ENCODE data around the gene TNPO3.

Gene TNPO3

DNA sequence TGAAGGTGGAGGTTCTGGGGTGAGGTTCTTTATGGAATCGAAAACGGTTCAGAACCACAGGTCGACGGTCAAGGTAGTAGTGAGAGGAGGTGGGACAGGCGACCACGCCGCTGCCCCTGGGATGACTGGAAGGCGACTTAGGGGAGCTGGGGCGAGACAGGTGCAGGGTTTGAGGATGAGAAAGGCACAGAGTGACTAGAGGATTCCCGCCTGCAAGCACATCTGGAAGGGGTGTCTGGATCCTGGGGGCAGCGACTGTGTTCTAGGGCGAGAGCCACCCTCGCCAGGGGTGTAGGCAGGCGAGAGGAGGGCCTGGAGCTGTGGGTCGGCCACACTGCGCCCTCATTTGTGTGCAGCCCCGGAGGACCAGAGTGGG, 117.7 kb downstream of the TNPO3 start:
- no peak for DNase-seq

DNA sequence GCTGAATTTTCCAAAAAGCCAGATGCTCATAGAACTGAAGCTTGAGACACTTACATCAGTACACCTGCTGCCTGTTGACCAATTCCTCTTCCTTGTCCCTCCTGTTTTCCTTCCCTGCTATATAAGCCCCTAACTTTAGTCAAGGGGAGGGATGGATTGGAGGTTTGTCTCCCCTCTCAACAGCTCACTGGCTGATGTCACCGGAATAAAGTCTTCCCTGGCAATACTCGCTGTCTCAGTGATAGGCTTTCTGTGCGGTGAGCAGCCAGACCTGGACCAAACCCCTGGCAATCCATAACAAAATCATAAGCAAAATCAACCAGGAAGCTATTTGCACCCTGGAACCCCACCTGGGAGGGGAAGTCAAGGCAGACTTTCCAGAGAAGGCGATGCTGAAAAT, 118.1 kb downstream of the TNPO3 start:
- no peak for DNase-seq

- DNase-seq = no peak
These were observed 119.6 kb downstream of the TNPO3 start for GRCh38 chr7:128935342-128935730.

DNA sequence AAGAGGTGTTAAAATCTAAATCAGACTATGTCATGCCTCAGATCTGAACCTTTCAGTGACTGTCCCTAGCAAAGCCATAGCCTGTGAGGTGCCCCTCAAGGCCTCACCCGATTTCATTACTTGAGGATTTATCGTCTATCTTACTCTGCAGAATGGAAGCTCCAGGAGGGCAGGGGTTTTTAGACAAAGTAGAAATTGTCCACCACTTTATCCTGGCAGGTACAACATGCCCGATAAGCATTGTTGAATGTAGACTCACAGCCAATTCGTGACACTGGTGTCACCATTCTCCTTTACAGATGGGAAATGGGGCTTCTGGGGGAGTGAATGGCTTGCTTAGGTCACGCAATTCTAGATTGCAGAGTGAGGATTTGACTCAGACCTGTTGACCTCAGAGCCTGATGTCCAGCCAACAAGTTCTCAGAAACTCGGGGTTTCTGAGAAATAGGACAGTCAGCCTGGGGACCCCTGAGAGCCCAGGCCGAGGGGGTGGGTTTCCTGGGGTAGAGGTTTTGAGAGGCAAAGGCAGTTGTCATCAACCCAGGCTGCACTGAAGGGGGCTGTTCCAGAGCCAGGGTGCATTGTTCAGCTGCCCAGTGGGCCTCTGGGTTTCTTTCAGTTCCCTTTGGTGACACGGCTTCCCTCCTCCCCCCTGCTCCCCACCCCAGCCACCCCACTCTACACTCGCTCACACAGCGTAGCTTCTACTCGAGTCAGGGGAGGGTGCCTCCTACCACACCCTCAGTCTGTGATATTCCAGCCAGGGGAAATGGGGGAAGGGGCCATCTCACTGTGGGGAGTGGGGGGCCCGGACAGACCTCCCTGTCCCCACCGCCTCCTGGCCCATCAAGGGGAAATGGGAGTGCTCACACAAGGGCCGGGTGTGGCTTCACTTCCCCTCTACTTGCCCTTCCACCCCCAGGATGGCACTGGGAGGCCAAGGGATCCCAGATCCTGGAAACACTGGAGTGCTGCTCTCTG, 120.3 kb downstream of the TNPO3 start:
- no peak for DNase-seq

DNA sequence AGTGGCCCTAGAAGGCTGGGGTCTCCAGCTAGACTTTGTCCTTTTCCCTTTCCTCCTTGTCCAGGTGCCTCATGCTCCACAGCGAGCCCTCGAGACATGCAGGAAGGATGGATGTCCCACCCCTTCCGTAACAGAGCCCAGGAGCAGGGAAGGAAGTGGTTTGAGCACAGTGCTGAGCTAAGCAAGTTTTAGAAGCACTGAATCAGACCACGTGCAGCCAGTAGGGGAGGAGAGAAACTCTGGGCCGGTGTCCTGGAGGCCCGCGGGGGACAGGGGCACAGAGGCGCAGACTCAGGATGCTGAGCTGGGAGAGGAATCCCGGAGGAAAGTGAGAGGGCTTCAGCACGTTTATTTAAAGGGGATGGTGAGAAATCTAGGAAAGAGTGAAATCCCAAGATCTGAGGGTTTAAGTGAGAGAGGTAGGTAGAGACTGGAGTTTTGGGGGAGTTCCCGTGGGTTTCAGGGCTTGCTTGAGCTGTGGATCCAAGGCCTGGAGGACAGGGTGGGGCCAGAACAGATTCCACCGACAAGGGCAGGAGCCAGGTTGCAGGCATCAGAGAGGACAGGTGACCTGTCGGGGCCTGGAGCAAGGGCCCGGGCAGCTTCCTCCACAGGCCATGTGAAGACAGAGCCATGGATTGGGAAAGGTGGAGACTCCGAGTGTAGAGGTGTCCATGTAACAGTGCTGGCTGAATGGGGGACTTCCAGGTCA, 121.6 kb downstream of the TNPO3 start:
- DNase-seq = peak; percentile 77

- DNase-seq = no peak
These were observed 122.1 kb downstream of the TNPO3 start for GRCh38 chr7:128932862-128933179.

GRCh38 chr7:128931965-128932861, 122.7 kb downstream of the TNPO3 start:
- DNase-seq = no peak

DNA sequence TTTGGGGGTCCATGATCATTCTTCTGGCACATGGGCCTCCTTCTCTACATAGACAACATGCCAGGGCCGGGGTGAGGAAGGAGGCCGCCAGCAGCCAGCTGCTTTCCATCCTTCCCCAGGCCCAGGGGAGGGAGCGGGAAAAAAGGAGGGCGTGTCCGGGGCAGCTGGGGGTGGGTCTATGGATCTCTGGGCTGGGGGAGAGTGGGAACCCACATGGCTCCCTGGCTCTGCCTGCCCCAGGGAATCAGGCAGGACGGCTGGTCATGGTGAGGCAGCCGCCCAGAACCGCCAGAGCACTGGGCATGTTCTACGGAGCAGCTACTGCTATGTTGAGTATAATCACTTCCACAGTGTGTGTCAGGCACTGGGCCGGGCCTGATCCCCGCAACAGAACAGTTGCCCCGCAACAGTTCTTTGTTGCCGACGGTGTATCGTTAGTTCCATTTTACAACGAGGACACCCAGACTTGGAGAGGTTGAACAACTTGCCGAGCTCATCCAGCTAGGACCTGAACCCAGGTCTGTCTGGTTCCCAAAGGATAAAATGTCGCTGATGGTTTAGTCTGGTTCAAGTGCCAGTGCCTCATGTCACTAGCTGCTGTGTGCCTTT, 123.6 kb downstream of the TNPO3 start:
- DNase-seq = no peak

DNA sequence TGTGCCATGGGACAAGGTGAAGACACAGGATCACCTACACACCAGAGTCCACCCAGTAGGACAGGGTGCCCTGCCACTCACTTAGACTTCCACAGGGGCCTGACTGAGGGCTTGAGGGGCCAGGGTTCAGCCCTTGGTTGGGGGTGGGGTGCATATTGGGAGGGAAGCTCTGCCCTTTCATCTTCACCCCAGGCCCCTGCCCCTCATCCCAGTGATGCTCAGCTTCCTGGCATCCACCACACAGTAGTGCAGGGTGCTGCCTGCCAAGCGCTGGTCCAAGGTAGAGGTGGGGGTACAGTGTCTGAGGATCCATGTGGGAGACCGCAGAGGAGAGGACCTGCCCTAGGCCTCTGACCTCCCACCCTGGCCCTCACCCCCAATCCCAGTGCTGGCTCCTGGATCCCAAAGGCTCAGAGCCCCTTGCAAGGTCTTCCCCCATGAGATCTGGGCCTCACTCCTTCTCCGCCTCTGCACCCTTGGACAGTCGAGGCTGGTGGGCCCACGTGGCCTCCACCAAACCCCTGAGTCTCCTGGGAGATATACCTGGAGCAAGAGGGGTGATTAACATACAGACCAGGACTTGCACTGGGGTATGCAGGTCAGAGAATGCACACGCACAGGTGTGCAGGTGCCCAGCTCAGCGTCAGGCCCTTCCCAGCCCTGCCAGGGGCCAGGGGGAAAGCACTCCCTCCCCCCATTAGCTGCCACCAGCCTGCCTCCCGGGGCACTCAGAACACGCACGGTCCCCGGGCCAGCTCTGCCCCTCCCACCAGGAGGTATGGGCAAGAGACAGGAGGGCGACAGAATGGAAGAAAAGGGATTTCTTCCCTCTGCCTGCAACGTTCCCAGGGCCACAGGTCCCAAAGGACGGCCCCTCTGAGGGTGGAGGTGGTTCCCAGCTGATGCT, 125.8 kb downstream of the TNPO3 start:
- no peak for DNase-seq

GRCh38 chr7:128928159-128928813, 126.6 kb downstream of the TNPO3 start:
- no peak for DNase-seq

- DNase-seq = no peak
These were observed 130.0 kb downstream of the TNPO3 start for GRCh38 chr7:128924707-128925588.

DNA sequence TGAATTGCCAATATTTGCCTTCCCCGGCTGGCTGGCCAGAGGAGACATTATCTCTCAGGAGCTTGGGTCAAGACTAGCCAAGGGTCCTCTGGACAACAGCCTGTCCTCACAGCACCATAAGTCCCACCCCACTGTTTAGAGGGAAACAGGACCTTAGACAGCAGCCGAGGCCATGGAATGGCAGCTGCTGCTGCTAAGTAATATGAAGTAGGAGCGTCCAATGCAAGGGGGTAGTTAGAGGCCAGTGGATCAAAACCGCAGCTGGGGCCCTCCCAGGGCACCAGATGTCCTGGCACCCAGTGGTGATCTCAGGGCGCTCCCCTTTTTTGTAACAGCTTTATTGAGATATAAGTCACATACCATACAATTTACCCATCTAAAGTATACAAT, 131.5 kb downstream of the TNPO3 start:
- DNase-seq = no peak

- DNase-seq = no peak
These were observed 132.2 kb downstream of the TNPO3 start for GRCh38 chr7:128922496-128923410.

GRCh38 chr7:128921866-128922440, 133.0 kb downstream of the TNPO3 start:
- no peak for DNase-seq

- DNase-seq = no peak
These were observed 133.9 kb downstream of the TNPO3 start for GRCh38 chr7:128920913-128921582.

DNA sequence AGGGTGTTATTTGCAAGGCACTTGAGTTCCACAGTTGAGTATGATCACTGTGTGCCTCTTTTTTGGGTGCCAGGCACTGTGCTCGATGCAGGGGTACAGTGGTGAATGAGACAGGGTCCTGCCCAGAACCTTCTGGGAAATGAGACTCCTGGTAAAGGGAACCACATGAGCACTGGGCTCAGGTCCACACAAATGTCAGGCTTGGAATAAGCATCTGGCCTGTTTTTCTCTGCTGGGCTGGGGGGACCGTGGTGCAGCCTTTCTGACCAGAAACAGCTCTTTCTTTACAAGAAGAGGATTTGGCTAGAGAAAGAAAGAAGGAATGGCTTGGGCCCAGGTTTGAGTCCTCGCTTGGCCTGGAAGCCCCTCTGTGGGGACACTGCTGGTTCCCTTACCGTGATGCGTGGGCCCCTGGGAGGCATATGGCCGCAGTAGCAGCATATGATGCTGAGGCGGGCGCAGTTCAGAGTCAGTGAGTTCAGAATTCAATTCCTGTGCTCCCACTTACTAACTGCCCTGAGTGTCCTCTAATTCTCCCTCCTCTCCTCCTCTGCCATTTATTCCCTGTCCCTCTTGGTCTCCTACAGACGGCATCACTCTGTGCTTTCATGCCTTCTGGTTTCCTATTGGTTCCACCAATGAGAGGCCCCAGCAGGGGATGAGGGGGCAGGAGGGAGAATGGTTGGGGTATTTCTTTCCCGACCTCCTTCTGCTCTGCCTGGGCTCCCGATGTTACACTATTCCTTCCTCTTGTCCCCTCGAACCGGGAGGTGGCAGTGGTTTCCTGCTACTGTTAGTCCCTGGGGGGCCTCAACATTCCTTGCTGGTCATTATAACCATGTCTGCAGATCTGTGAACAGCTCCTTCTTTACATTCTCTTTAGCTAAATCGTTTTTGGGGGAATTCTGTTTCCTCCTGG, 134.8 kb downstream of the TNPO3 start:
- no peak for DNase-seq

DNA sequence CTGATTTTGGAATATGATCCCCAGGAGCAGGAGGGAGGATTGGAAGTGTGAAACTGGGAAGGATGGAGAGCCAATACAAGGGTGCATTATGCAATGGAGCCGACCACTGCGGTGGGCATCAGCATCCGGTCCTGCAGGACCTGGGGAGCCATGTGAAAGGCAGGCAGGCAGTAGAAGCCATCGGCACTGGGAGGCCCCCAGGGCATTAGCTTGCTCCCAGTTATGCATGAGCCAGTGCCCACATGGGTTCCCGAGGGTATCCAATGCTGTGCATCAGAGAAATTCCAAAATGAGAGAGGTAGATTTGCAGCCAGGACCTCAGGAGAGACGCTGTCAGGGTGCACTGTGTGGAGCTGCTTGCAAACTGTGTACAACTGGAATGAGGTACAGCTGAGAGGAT, 135.7 kb downstream of the TNPO3 start:
- no peak for DNase-seq

Measured in activated CD4-positive, alpha-beta T cell treated with anti-CD3 and anti-CD28 coated beads, Interleukin-2, Interleukin-6, amounts not matched to agents 100 ng/mL and 50 ng/mL, durations not matched to agents 16 hours and 8 hours (primary cell).